OCI-LY3 (cell line): ENCODE results near the gene PANK4.

Source experiments
- H2AFZ ChIP-seq: fragments of 200-600, 300-600 bp; shearing (Covaris generic); 2 replicates; pipeline ENCODE4 v1.6.0; 2014; ENCODE audit warnings: antibody characterized with exemption, low read depth, low read length
- H3K27ac ChIP-seq: fragments of 200-600, 300-600 bp; sonication (generic); 2 replicates; pipeline ENCODE4 v1.5.1; 2014; ENCODE audit warnings: mild to moderate bottlenecking, low read length, moderate library complexity, mixed read lengths
- H3K27me3 ChIP-seq: fragments of 200-600, 300-600 bp; sonication (generic); 2 replicates; pipeline ENCODE4 v1.6.1; 2014; ENCODE audit warnings: low read depth, low read length, mixed read lengths
- H3K36me3 ChIP-seq: fragments of 200-600, 300-600 bp; sonication (generic); replicated peaks from 2 replicates; pipeline ENCODE3; 2014; ENCODE audit warnings: low read depth, low read length, mixed read lengths
- H3K4me1 ChIP-seq: fragments of 300-600, 200-600 bp; sonication (generic); 2 replicates; pipeline ENCODE4 v1.6.1; 2014; ENCODE audit warnings: low read length, mixed read lengths
- H3K4me2 ChIP-seq: fragments of 200-600, 300-600 bp; sonication (generic); 2 replicates; pipeline ENCODE4 v1.6.1; 2014; ENCODE audit warnings: low read length, mixed read lengths
- H3K4me3 ChIP-seq: fragments of 300-600, 200-600 bp; sonication (generic); 2 replicates; pipeline ENCODE4 v1.5.1; 2014; ENCODE audit warnings: antibody characterized with exemption, mild to moderate bottlenecking, low read length, moderate library complexity
- H3K79me2 ChIP-seq: fragments of 300-600, 200-600 bp; shearing (Covaris generic); 2 replicates; pipeline ENCODE4 v1.6.1; 2014; ENCODE audit warnings: mild to moderate bottlenecking, low read length, mixed read lengths
- H3K9ac ChIP-seq: fragments of 300-600, 200-600 bp; shearing (Covaris generic); 2 replicates; pipeline ENCODE4 v1.6.0; 2014; ENCODE audit warnings: mild to moderate bottlenecking, low read length, moderate library complexity
- H3K9me3 ChIP-seq: fragments of 200-600, 300-600 bp; shearing (Covaris generic); 2 replicates; pipeline ENCODE4 v1.6.1; 2014; ENCODE audit warnings: low read length, mixed read lengths; ENCODE audit not compliant: insufficient read depth
- H4K20me1 ChIP-seq: fragments of 200-600, 300-600 bp; sonication (generic); 2 replicates; pipeline ENCODE4 v1.6.1; 2016; ENCODE audit warnings: low read length, mixed read lengths; ENCODE audit not compliant: insufficient read depth
- EZH2phosphoT487 ChIP-seq: fragments of 200-600 bp; shearing (Covaris generic); IDR thresholded peaks from 2 replicates; pipeline ENCODE4 v1.6.1; 2018; ENCODE audit warnings: antibody characterized with exemption, mixed run types, low read depth
- TF ChIP-seq, protein P1 (sequence below): fragments of 200-600, 300-600 bp; sonication (generic); IDR thresholded peaks from 2 replicates; pipeline ENCODE4 v1.5.1; 2014; ENCODE audit warnings: antibody characterized with exemption, low read length, low read depth

The PANK4 gene

DNA sequence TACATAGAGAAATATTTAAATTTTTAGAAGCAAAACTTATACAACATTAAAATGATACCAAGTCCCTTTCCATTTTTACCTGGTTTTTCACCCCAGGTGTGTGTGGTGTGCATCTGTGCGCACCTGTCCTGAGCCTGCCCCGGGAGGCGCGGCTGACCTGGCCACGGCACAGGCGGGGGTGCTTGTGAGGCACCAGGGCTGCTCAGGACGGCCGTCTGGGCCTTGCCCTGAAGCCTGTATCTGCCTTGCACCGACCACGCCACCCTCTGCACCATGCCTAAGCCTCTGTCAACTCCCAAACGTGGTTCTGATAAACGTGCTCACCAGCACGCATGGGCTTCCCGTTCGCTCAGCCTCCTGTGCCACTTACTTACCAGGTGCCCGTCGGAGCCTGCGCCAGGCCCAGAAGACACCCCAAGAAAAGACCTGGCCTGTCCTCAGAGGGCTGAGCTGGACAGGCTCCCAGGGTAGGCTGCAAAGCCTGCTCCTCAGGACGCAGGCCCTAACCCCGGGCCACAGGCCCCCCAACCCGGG, 20.9 kb downstream of the PANK4 start:
- no peak for TF ChIP-seq EZH2phosphoT487
- TF ChIP-seq, protein P1, sequence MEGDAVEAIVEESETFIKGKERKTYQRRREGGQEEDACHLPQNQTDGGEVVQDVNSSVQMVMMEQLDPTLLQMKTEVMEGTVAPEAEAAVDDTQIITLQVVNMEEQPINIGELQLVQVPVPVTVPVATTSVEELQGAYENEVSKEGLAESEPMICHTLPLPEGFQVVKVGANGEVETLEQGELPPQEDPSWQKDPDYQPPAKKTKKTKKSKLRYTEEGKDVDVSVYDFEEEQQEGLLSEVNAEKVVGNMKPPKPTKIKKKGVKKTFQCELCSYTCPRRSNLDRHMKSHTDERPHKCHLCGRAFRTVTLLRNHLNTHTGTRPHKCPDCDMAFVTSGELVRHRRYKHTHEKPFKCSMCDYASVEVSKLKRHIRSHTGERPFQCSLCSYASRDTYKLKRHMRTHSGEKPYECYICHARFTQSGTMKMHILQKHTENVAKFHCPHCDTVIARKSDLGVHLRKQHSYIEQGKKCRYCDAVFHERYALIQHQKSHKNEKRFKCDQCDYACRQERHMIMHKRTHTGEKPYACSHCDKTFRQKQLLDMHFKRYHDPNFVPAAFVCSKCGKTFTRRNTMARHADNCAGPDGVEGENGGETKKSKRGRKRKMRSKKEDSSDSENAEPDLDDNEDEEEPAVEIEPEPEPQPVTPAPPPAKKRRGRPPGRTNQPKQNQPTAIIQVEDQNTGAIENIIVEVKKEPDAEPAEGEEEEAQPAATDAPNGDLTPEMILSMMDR: no peak
- H3K4me3 ChIP-seq: no peak overlapping the region
- no peaks in the 10 kb centered on the region for H3K9me3 ChIP-seq
- H3K9ac ChIP-seq: no peak overlapping the region
- no peaks in the 10 kb centered on the region for H3K4me1 ChIP-seq
- H4K20me1 ChIP-seq: no peaks in the 10 kb centered on the region
- no peaks in the 10 kb centered on the region for H3K79me2 ChIP-seq
- H3K27me3 ChIP-seq: no peaks in the 10 kb centered on the region
- peaks cover 4% of the 10 kb centered on the region for H3K36me3 ChIP-seq
- H2AFZ ChIP-seq: no peak overlapping the region
- H3K4me2 ChIP-seq: no peak overlapping the region
- no peak overlapping the region for H3K27ac ChIP-seq

DNA sequence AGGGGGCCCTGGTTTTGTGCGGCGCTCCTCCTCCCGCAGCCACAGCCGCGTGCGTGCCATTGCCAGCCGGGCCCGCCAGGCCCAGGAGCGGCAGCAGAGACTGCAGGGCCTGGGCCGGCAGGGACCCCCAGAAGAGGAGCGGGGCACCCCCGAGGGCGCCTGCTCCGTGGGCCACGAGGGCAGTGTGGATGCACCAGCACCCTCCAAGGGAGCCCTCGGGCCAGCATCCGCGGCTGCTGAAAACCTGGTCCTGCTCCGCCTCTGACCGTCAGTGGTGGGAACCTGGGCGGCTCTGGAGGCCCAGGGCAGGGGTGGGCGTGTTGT, 21.5 kb downstream of the PANK4 start:
- no peaks in the 10 kb centered on the region for H3K4me1 ChIP-seq
- TF ChIP-seq, protein P1: no peak
- no peak for TF ChIP-seq EZH2phosphoT487

DNA sequence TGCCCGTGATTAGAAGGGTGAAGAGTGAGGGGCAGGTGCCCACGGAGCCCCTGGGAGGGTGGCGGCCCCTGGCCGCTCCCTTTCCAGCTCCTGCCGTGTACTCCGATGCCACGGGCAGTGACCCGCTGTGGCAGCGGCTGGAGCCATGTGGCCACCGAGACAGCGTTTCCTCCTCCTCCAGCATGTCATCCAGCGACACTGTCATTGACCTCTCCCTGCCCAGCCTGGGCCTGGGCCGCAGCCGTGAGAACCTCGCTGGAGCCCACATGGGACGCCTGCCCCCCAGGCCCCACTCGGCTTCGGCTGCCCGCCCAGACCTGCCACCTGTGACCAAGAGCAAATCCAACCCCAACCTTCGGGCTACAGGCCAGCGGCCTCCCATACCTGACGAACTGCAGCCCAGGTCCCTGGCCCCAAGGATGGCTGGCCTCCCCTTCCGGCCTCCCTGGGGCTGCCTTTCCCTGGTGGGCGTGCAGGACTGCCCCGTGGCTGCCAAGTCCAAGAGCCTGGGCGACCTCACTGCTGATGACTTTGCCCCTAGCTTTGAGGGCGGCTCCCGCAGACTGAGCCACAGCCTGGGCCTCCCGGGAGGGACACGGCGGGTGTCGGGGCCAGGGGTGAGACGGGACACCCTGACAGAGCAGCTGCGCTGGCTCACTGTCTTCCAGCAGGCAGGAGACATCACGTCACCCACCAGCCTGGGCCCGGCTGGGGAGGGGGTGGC, 22.0 kb downstream of the PANK4 start:
- Histone ChIP-seq H3K9me3 (no peaks in the 10 kb centered on the region), H3K9ac (no peak overlapping the region), H3K79me2 (no peaks in the 10 kb centered on the region), H3K4me1 (no peaks in the 10 kb centered on the region), H3K27ac (no peak overlapping the region), H3K4me2 (no peak overlapping the region), H3K36me3 (peaks cover under 1% of the 10 kb centered on the region), H2AFZ (no peak overlapping the region), H3K4me3 (no peak overlapping the region), H4K20me1 (no peaks in the 10 kb centered on the region), H3K27me3 (no peaks in the 10 kb centered on the region)
- TF ChIP-seq, protein P1: no peak
- TF ChIP-seq EZH2phosphoT487: no peak

More for the DNA sequence above, 21.5 kb downstream of the PANK4 start:
- Histone ChIP-seq H3K4me3 (no peak overlapping the region), H3K27ac (no peak overlapping the region), H3K4me2 (no peak overlapping the region), H3K79me2 (no peaks in the 10 kb centered on the region), H3K9ac (no peak overlapping the region), H3K27me3 (no peaks in the 10 kb centered on the region), H3K36me3 (peaks cover 4% of the 10 kb centered on the region), H3K9me3 (no peaks in the 10 kb centered on the region), H4K20me1 (no peaks in the 10 kb centered on the region), H2AFZ (no peak overlapping the region)

DNA sequence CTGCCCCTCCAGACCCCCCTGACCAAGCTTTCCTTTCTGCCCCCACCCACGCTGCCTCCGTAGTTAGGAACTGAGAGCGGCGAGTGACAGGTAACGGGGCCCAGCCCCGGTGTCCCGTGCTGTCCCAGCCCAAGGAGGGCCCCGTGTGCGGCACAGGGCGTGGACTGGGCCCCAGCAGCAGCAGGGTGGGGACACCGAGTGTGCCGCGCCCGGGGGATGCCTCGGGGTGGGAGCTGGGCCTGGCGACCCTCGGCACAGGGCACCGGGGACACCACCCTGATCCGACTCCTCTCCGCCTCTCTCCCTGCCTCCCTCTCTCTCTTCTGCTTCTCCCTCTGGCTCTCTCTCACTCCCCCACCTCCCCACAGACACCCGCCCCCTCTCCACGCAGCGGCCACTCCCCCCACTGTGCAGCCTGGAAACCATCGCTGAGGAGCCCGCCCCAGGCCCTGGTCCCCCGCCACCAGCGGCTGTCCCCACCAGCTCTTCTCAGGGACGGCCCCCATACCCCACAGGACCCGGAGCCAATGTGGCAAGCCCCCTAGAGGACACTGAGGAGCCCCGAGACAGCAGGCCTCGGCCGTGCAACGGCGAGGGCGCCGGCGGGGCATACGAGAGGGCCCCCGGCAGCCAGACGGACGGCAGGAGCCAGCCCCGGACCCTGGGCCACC, 22.7 kb downstream of the PANK4 start:
- H4K20me1 ChIP-seq: no peaks in the 10 kb centered on the region
- H3K4me2 ChIP-seq: no peak overlapping the region
- H3K4me3 ChIP-seq: no peak overlapping the region
- no peak overlapping the region for H3K27ac ChIP-seq
- TF ChIP-seq, protein P1: no peak
- TF ChIP-seq EZH2phosphoT487: no peak
- H3K36me3 ChIP-seq: no peaks in the 10 kb centered on the region
- no peak overlapping the region for H2AFZ ChIP-seq
- H3K79me2 ChIP-seq: no peaks in the 10 kb centered on the region
- H3K27me3 ChIP-seq: no peaks in the 10 kb centered on the region
- no peaks in the 10 kb centered on the region for H3K4me1 ChIP-seq
- H3K9me3 ChIP-seq: no peaks in the 10 kb centered on the region
- no peak overlapping the region for H3K9ac ChIP-seq
